Upper lobe of right lung (tissue), 1 donor: ENCODE measurements around the gene NEIL3. TPM values are rescaled to one million over a fixed set of nuclear protein-coding genes. Genes with fewer than 3 reads are reported as not detected.

ENCODE experiments used
- ATAC-seq: fragments of 200-7000 bp; cut with Tn5 transposase; one replicate; pipeline ENCODE4 v1.9.1; 2020; ENCODE audit warnings: mild to moderate bottlenecking, moderate library complexity
- DNase-seq: peaks from one replicate; pipeline ENCODE4 v3.0.0-alpha.2; 2020
- H3K27ac ChIP-seq: fragments of 200-600 bp; one replicate; pipeline ENCODE4 v1.8.0; 2022
- H3K27me3 ChIP-seq: fragments of 200-600 bp; one replicate; pipeline ENCODE4 v1.8.0; 2022; ENCODE audit warnings: mild to moderate bottlenecking
- H3K36me3 ChIP-seq: fragments of 200-600 bp; one replicate; pipeline ENCODE4 v1.8.0; 2022
- H3K4me1 ChIP-seq: fragments of 200-600 bp; one replicate; pipeline ENCODE4 v1.8.0; 2022
- H3K4me3 ChIP-seq: fragments of 200-600 bp; one replicate; pipeline ENCODE4 v1.8.0; 2022; ENCODE audit warnings: mild to moderate bottlenecking
- H3K9me3 ChIP-seq: fragments of 200-600 bp; one replicate; pipeline ENCODE4 v1.8.0; 2022
- CTCF ChIP-seq: fragments of 200-600 bp; IDR thresholded peaks from one replicate; pipeline ENCODE4 v1.8.0; 2022; ENCODE audit warnings: antibody characterized with exemption
- intact Hi-C: fragments of 100-400 bp; cut with DNase I; formaldehyde crosslinking; loops from one replicate; pipeline ENCODE4 v1.11.0; 2022
- total RNA-seq: library from RNA; stranded (reverse); fragmentation: NEBNext Ultra II Directional; extraction: Animal tissue kit (Norgen Biotek cat#: 25700); gene quantifications from one replicate; pipeline ENCODE4 v1.2.1, GENCODE V29; 2021
- donor health status: DM: no; HTN: yes; CAD: no; lungs with severe emphysema.

NEIL3 gene
- total RNA-seq, 1 donor from 2014 or later: 0.52 TPM

- intact Hi-C loops: no loop called here
- ATAC-seq (no peak), DNase-seq (no peak)
- H3K36me3 ChIP-seq: no peaks in the 10 kb centered on the region
- TF ChIP-seq CTCF: no peak
- no peak overlapping the region for H3K4me3 ChIP-seq
- H3K9me3 ChIP-seq: no peaks in the 10 kb centered on the region
- peaks cover 12% of the 10 kb centered on the region for H3K4me1 ChIP-seq
- H3K27me3 ChIP-seq: no peaks in the 10 kb centered on the region
- no peak overlapping the region for H3K27ac ChIP-seq
These were observed 27.3 kb upstream of the NEIL3 start for GRCh38 chr4:177282284-177282835.

GRCh38 chr4:177283167-177283566 lies 26.5 kb upstream of the NEIL3 start:
- H3K36me3 ChIP-seq: no peaks in the 10 kb centered on the region
- TF ChIP-seq CTCF: no peak
- ATAC-seq (no peak), DNase-seq (no peak)
- H3K9me3 ChIP-seq: no peaks in the 10 kb centered on the region
- H3K27me3 ChIP-seq: no peaks in the 10 kb centered on the region
- no peak overlapping the region for H3K27ac ChIP-seq
- no peak overlapping the region for H3K4me3 ChIP-seq
- intact Hi-C loops: no loop called here
- peaks cover 12% of the 10 kb centered on the region for H3K4me1 ChIP-seq

GRCh38 chr4:177285953-177286352 lies 23.7 kb upstream of the NEIL3 start:
- TF ChIP-seq CTCF: no peak
- no peaks in the 10 kb centered on the region for H3K9me3 ChIP-seq
- H3K4me3 ChIP-seq: no peak overlapping the region
- H3K27me3 ChIP-seq: no peaks in the 10 kb centered on the region
- ATAC-seq: no peak
- peaks cover 12% of the 10 kb centered on the region for H3K4me1 ChIP-seq
- H3K27ac ChIP-seq: no peak overlapping the region
- no peaks in the 10 kb centered on the region for H3K36me3 ChIP-seq
- intact Hi-C loops: no loop called here
- DNase-seq: no peak

GRCh38 chr4:177287255-177287654 lies 22.4 kb upstream of the NEIL3 start:
- H3K9me3 ChIP-seq: no peaks in the 10 kb centered on the region
- no peak overlapping the region for H3K27ac ChIP-seq
- no peak overlapping the region for H3K4me3 ChIP-seq
- DNase-seq: no peak
- no peak for ATAC-seq
- H3K27me3 ChIP-seq: no peaks in the 10 kb centered on the region
- H3K36me3 ChIP-seq: no peaks in the 10 kb centered on the region
- TF ChIP-seq CTCF: no peak
- no peaks in the 10 kb centered on the region for H3K4me1 ChIP-seq
- intact Hi-C loops: no loop called here

- TF ChIP-seq CTCF: no peak
- Histone ChIP-seq H3K4me1 (no peaks in the 10 kb centered on the region), H3K9me3 (no peaks in the 10 kb centered on the region), H3K27me3 (no peaks in the 10 kb centered on the region), H3K36me3 (no peaks in the 10 kb centered on the region), H3K27ac (no peak overlapping the region), H3K4me3 (no peak overlapping the region)
- ATAC-seq (no peak), DNase-seq (no peak)
- intact Hi-C loops: no loop called here
These were observed 21.3 kb upstream of the NEIL3 start for GRCh38 chr4:177288335-177288734.

GRCh38 chr4:177290780-177291179 lies 18.9 kb upstream of the NEIL3 start:
- no peaks in the 10 kb centered on the region for H3K27me3 ChIP-seq

More at GRCh38 chr4:177290780-177291179, 18.9 kb upstream of the NEIL3 start:
- Histone ChIP-seq H3K9me3 (no peaks in the 10 kb centered on the region), H3K4me3 (no peak overlapping the region), H3K4me1 (no peaks in the 10 kb centered on the region), H3K36me3 (no peaks in the 10 kb centered on the region), H3K27ac (no peak overlapping the region)
- no peak for ATAC-seq
- intact Hi-C loops: no loop called here
- DNase-seq: no peak
- no peak for TF ChIP-seq CTCF
